Stimulated activated CD8-positive, alpha-beta memory T cell treated with anti-CD3 and anti-CD28 coated beads, Interleukin-12 subunit alpha, Interleukin-12 subunit beta, amount 100 ng/mL, for 4 hours (primary cell): Measurements from ENCODE around the gene ZNF28.
"Not testable (repeated sequence)": the region's sequence is repeated elsewhere in the genome, so short reads cannot be mapped to it uniquely, and the experiment has no call there.

ENCODE experiments used
- DNase-seq: peaks from one replicate; pipeline ENCODE4 v3.0.0-alpha.2; 2020; ENCODE audit warnings: low read depth

The ZNF28 gene

GRCh38 chr19:52778811-52779210 lies 42.6 kb downstream of the ZNF28 start:
- peak; percentile 42 for DNase-seq

- DNase-seq, result not testable (repeated sequence)
These were observed 65.0 kb downstream of the ZNF28 start for GRCh38 chr19:52756447-52756846.

GRCh38 chr19:52749780-52750179 lies 71.7 kb downstream of the ZNF28 start:
- no peak for DNase-seq

DNA sequence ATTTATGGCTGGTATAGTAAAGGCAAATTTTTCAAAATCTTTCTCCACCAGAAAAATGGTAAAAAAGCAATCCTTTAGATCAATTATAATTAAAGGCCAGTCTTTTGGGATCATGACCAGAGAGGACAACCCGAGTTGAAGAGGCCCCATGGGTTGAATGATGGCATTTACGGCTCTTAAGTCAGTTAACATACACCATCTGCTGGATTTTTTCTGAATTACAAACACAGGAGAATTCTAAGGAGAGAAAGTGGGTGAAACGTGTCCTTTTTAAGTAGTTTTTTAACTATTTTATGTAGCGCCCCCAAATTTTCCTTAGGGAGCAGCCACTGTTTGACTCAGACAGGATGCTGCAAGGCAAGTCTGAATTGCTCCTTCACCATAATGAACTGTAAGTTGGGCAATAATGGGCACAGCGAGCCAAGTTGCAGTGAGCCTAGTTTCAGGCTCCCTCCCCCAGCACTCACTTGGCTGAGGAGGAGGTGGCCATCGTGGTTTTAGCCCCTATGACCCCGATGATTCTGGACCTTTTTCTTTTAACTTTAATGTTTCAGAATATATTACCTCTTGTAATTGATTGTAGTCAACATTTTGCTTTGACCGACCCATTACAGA lies 73.0 kb downstream of the ZNF28 start:
- no peak for DNase-seq
